ENCODE data around the gene PLEKHO2.
A peak's percentile ranks its signal among the peaks of the same experiment; 100 is the strongest.

DNA sequence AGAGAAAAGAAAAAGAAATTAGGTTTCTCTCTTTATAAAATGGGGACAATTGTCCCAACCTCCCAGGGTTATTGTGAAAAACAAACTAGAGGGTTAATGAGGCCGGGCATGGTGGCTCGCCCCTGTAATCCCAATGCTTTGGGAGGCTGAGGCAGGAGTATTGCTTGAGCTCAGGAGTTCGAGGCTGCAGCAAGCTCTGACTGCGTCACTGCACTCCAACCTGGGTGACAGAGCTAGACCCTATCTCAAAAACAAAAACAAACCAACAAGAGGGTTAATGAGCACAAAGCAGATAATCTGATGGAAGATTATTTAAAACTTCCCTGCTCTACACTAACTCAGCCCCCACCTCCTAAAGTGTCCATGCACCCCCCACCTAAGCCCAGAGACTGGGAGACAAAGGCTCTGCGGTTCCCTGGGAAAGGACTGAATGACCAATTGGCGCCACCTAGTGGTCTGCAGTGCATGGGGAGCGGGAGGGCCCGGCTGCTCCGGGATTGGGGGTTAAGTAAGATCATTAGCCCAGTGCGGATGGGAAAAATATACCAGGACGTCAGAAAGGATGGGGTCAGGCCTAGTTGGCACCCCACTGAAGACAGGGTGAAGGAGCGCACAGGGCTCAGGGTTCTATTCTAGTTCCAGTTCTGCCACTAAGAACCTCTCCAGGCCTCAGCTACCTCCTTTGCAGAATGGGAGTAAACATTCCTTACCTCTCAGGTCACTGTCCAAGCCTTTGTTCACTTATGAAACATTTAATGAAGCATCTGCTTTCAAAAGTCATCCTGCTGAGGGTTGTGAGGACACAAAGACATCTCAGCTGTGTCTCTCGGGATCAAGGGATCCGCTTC is 31.8 kb upstream of the PLEKHO2 start:
- TF ChIP-seq POLR2AphosphoS5 (IDR thresholded peaks at IDR 0.05; ENCODE audit: insufficient read depth in 1 of 2, low read depth in 1 of 2), result peak in 1 of 2 donors; percentile 37
- TF ChIP-seq, protein P1, sequence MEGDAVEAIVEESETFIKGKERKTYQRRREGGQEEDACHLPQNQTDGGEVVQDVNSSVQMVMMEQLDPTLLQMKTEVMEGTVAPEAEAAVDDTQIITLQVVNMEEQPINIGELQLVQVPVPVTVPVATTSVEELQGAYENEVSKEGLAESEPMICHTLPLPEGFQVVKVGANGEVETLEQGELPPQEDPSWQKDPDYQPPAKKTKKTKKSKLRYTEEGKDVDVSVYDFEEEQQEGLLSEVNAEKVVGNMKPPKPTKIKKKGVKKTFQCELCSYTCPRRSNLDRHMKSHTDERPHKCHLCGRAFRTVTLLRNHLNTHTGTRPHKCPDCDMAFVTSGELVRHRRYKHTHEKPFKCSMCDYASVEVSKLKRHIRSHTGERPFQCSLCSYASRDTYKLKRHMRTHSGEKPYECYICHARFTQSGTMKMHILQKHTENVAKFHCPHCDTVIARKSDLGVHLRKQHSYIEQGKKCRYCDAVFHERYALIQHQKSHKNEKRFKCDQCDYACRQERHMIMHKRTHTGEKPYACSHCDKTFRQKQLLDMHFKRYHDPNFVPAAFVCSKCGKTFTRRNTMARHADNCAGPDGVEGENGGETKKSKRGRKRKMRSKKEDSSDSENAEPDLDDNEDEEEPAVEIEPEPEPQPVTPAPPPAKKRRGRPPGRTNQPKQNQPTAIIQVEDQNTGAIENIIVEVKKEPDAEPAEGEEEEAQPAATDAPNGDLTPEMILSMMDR (IDR thresholded peaks at IDR 0.05), result peak; percentile 79 to 89 (median 80)
- no peak for TF ChIP-seq POLR2A (IDR thresholded peaks at IDR 0.05)
